Measurements from ENCODE around the gene KLRK1.

DNA sequence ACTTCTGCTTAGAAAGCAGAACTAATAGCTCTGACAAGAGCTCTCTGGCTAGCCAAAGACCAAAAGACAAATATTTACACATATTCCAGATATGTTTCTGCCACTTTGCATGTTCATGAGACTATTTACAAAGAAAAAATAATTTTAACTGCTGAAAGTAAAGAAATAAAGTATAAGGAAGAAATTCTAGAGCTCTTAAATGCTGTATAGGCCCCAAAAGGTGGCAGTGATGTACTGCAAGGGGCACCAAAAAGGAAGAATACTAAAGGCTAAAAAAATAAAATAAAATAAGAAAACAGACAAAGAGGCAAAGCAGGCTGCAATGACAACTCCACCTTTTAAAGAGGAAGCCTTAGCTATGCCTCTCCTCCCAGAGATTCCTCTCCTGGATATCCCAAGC is 23.0 kb downstream of the KLRK1 start:
- TF ChIP-seq, protein P1, sequence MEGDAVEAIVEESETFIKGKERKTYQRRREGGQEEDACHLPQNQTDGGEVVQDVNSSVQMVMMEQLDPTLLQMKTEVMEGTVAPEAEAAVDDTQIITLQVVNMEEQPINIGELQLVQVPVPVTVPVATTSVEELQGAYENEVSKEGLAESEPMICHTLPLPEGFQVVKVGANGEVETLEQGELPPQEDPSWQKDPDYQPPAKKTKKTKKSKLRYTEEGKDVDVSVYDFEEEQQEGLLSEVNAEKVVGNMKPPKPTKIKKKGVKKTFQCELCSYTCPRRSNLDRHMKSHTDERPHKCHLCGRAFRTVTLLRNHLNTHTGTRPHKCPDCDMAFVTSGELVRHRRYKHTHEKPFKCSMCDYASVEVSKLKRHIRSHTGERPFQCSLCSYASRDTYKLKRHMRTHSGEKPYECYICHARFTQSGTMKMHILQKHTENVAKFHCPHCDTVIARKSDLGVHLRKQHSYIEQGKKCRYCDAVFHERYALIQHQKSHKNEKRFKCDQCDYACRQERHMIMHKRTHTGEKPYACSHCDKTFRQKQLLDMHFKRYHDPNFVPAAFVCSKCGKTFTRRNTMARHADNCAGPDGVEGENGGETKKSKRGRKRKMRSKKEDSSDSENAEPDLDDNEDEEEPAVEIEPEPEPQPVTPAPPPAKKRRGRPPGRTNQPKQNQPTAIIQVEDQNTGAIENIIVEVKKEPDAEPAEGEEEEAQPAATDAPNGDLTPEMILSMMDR (IDR thresholded peaks at IDR 0.05; ENCODE audit: poor library complexity, severe bottlenecking): no peak
- TF ChIP-seq RAD21 (conservative IDR thresholded peaks at IDR 0.05) (no peak), MXI1 (conservative IDR thresholded peaks at IDR 0.05; ENCODE audit: poor library complexity, severe bottlenecking) (no peak), EP300 (conservative IDR thresholded peaks at IDR 0.05; ENCODE audit: poor library complexity, severe bottlenecking) (no peak), POLR2AphosphoS5 (IDR thresholded peaks at IDR 0.05) (no peak), EZH2 (IDR thresholded peaks at IDR 0.05; ENCODE audit: borderline replicate concordance, insufficient read depth, low read length, poor library complexity, severe bottlenecking) (no peak), SMC3 (conservative IDR thresholded peaks at IDR 0.05; ENCODE audit: poor library complexity) (no peak), TAF1 (IDR thresholded peaks at IDR 0.05; ENCODE audit: low read depth) (no peak)
- TF ChIP-seq, protein P2, sequence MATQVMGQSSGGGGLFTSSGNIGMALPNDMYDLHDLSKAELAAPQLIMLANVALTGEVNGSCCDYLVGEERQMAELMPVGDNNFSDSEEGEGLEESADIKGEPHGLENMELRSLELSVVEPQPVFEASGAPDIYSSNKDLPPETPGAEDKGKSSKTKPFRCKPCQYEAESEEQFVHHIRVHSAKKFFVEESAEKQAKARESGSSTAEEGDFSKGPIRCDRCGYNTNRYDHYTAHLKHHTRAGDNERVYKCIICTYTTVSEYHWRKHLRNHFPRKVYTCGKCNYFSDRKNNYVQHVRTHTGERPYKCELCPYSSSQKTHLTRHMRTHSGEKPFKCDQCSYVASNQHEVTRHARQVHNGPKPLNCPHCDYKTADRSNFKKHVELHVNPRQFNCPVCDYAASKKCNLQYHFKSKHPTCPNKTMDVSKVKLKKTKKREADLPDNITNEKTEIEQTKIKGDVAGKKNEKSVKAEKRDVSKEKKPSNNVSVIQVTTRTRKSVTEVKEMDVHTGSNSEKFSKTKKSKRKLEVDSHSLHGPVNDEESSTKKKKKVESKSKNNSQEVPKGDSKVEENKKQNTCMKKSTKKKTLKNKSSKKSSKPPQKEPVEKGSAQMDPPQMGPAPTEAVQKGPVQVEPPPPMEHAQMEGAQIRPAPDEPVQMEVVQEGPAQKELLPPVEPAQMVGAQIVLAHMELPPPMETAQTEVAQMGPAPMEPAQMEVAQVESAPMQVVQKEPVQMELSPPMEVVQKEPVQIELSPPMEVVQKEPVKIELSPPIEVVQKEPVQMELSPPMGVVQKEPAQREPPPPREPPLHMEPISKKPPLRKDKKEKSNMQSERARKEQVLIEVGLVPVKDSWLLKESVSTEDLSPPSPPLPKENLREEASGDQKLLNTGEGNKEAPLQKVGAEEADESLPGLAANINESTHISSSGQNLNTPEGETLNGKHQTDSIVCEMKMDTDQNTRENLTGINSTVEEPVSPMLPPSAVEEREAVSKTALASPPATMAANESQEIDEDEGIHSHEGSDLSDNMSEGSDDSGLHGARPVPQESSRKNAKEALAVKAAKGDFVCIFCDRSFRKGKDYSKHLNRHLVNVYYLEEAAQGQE (IDR thresholded peaks at IDR 0.05; ENCODE audit: borderline replicate concordance): no peak

All from neural cell (in vitro differentiated cells).